H9 (cell line): ENCODE results near the gene PES1. TPM values are rescaled to one million over a fixed set of nuclear protein-coding genes. Genes with fewer than 3 reads are reported as not detected.

Experiments used
- DNase-seq: peaks from one replicate; pipeline ENCODE4 v3.0.0-alpha.2; 2017
- H2AFZ ChIP-seq: one replicate; pipeline ENCODE4 v1.6.1; 2013; ENCODE audit warnings: mild to moderate bottlenecking, low read length, control low read depth, moderate library complexity
- H2AK5ac ChIP-seq: 2 replicates; pipeline ENCODE4 v1.6.1; 2013; ENCODE audit warnings: low read length, control low read depth, mixed read lengths; ENCODE audit not compliant: insufficient read length
- H2BK120ac ChIP-seq: one replicate; pipeline ENCODE4 v1.6.1; 2013; ENCODE audit warnings: low read depth, mild to moderate bottlenecking, low read length, control low read depth, inconsistent platforms; ENCODE audit not compliant: poor library complexity, severe bottlenecking
- H2BK12ac ChIP-seq: 2 replicates; pipeline ENCODE4 v1.6.1; 2013; ENCODE audit warnings: low read length, control low read depth, mixed read lengths, low read depth; ENCODE audit not compliant: insufficient read length
- H2BK15ac ChIP-seq: 2 replicates; pipeline ENCODE4 v1.6.1; 2013; ENCODE audit warnings: low read depth, low read length, control low read depth
- H2BK20ac ChIP-seq: one replicate; pipeline ENCODE4 v1.6.1; 2013; ENCODE audit warnings: low read depth, mild to moderate bottlenecking, low read length, control low read depth, inconsistent platforms; ENCODE audit not compliant: poor library complexity, severe bottlenecking
- H2BK5ac ChIP-seq: 2 replicates; pipeline ENCODE4 v1.6.1; 2013; ENCODE audit warnings: low read length, control low read depth, mixed read lengths; ENCODE audit not compliant: insufficient read length
- H3K14ac ChIP-seq: 2 replicates; pipeline ENCODE4 v1.6.1; 2013; ENCODE audit warnings: low read length, control low read depth; ENCODE audit not compliant: insufficient read depth
- H3K18ac ChIP-seq: 2 replicates; pipeline ENCODE4 v1.6.1; 2013; ENCODE audit warnings: low read depth, mild to moderate bottlenecking, mixed read lengths, low read length, control low read depth; ENCODE audit not compliant: insufficient read length
- H3K23ac ChIP-seq: 2 replicates; pipeline ENCODE4 v1.6.1; 2013; ENCODE audit warnings: low read length, control low read depth, mixed read lengths, low read depth; ENCODE audit not compliant: insufficient read length
- H3K23me2 ChIP-seq: 2 replicates; pipeline ENCODE4 v1.6.1; 2013; ENCODE audit warnings: low read depth, mild to moderate bottlenecking, mixed read lengths, low read length, control low read depth; ENCODE audit not compliant: insufficient read length, poor library complexity, severe bottlenecking
- H3K27ac ChIP-seq: 2 replicates; pipeline ENCODE4 v1.5.1; 2013; ENCODE audit warnings: low read length, control low read depth, mixed read lengths, low read depth; ENCODE audit not compliant: insufficient read length
- H3K27me3 ChIP-seq: 2 replicates; pipeline ENCODE4 v1.6.1; 2013; ENCODE audit warnings: low read length, control low read depth, inconsistent platforms; ENCODE audit not compliant: insufficient read depth
- H3K4ac ChIP-seq: 2 replicates; pipeline ENCODE4 v1.6.1; 2013; ENCODE audit warnings: low read depth, mild to moderate bottlenecking, control low read depth, inconsistent platforms, low read length, moderate library complexity
- H3K4me1 ChIP-seq: 2 replicates; pipeline ENCODE4 v1.6.1; 2013; ENCODE audit warnings: low read length, control low read depth, inconsistent platforms; ENCODE audit not compliant: insufficient read depth
- H3K4me2 ChIP-seq: 2 replicates; pipeline ENCODE4 v1.6.1; 2013; ENCODE audit warnings: low read length, control low read depth, mixed read lengths; ENCODE audit not compliant: insufficient read length, insufficient read depth
- H3K56ac ChIP-seq: 2 replicates; pipeline ENCODE4 v1.6.1; 2013; ENCODE audit warnings: low read depth, mild to moderate bottlenecking, mixed read lengths, low read length, control low read depth; ENCODE audit not compliant: insufficient read length
- H3K79me1 ChIP-seq: 2 replicates; pipeline ENCODE4 v1.6.1; 2013; ENCODE audit warnings: low read depth, mild to moderate bottlenecking, moderate library complexity, low read length, control low read depth, inconsistent platforms; ENCODE audit not compliant: insufficient read depth, poor library complexity, severe bottlenecking
- H3K79me2 ChIP-seq: 2 replicates; pipeline ENCODE4 v1.6.1; 2013; ENCODE audit warnings: low read length, control low read depth, inconsistent platforms; ENCODE audit not compliant: insufficient read depth
- H3K9ac ChIP-seq: 2 replicates; pipeline ENCODE4 v1.6.1; 2013; ENCODE audit warnings: low read length, control low read depth, mixed read lengths; ENCODE audit not compliant: insufficient read length; ENCODE audit errors: extremely low read depth
- H3K9me3 ChIP-seq: one replicate; pipeline ENCODE4 v1.6.1; 2013; ENCODE audit warnings: low read depth, low read length, inconsistent platforms; ENCODE audit not compliant: control insufficient read depth
- H3T11ph ChIP-seq: one replicate; pipeline ENCODE4 v1.6.1; 2013; ENCODE audit warnings: mild to moderate bottlenecking, low read length, control low read depth, inconsistent platforms
- H4K20me1 ChIP-seq: one replicate; pipeline ENCODE4 v1.6.1; 2013; ENCODE audit not compliant: control insufficient read depth, insufficient read length, insufficient read depth
- H4K5ac ChIP-seq: 2 replicates; pipeline ENCODE4 v1.6.1; 2013; ENCODE audit warnings: low read depth, mild to moderate bottlenecking, mixed read lengths, low read length, control low read depth; ENCODE audit not compliant: insufficient read length
- H4K8ac ChIP-seq: replicated peaks from 2 replicates; pipeline ENCODE4 v1.6.1; 2013; ENCODE audit warnings: low read length, control low read depth, mixed read lengths, low read depth; ENCODE audit not compliant: insufficient read length
- H4K91ac ChIP-seq: 2 replicates; pipeline ENCODE4 v1.6.1; 2013; ENCODE audit warnings: low read depth, mild to moderate bottlenecking, moderate library complexity, mixed read lengths, low read length, control low read depth; ENCODE audit not compliant: insufficient read length
- H3K27ac Mint-ChIP-seq, 3 experiments: 2 replicates in 2 of 3; 3 replicates in 1 of 3; pipeline ENCODE4 v1.8.0; 2020 to 2021; ENCODE audit warnings: mixed read lengths in 3 of 3, mild to moderate bottlenecking in 1 of 3, moderate library complexity in 1 of 3
- H3K27me3 Mint-ChIP-seq: 2 replicates; pipeline ENCODE4 v1.8.0; 2021; ENCODE audit warnings: low read depth, mild to moderate bottlenecking, moderate library complexity, mixed read lengths
- H3K36me3 Mint-ChIP-seq, 3 experiments: 2 replicates in 2 of 3; 3 replicates in 1 of 3; pipeline ENCODE4 v1.8.0; 2020 to 2021; ENCODE audit warnings: low read depth in 3 of 3, mixed read lengths in 3 of 3; ENCODE audit not compliant: insufficient read depth in 1 of 3
- H3K4me1 Mint-ChIP-seq, 2 experiments: 2 replicates each; pipeline ENCODE4 v1.8.0; 2020; ENCODE audit warnings: mixed read lengths in 2 of 2
- H3K4me3 Mint-ChIP-seq, 2 experiments: 2 replicates in 1 of 2; 3 replicates in 1 of 2; pipeline ENCODE4 v1.8.0; 2020 to 2021; ENCODE audit warnings: mild to moderate bottlenecking in 2 of 2, mixed read lengths in 2 of 2, moderate library complexity in 1 of 2
- H3K9me3 Mint-ChIP-seq, 2 experiments: 2 replicates in 1 of 2; 3 replicates in 1 of 2; pipeline ENCODE4 v1.8.0; 2020; ENCODE audit warnings: mild to moderate bottlenecking in 2 of 2, mixed read lengths in 2 of 2, moderate library complexity in 1 of 2
- CTCF ChIP-seq: fragments of 200-600 bp; sonication (generic); conservative IDR thresholded peaks from 3 replicates; pipeline ENCODE4 v1.8.0; 2021; ENCODE audit warnings: antibody characterized with exemption, mild to moderate bottlenecking
- WGBS: extraction: QIAGEN DNeasy Blood & Tissue Kit; methylation state at CpG from one replicate; pipeline ENCODE4 v1.1.7; 2013; ENCODE audit warnings: missing lambda C conversion rate, low lambda C conversion rate, mixed read lengths; ENCODE audit not compliant: insufficient read length; ENCODE audit errors: extremely low coverage; 5-methylcytosine and 5-hydroxymethylcytosine counted together
- total RNA-seq: library from RNA; stranded (reverse); gene quantifications from 2 replicates; pipeline ENCODE4 v1.2.1, GENCODE V29; 2021

Gene PES1
- total RNA-seq, 1 experiment from 2014 or later: 133 TPM

- TF ChIP-seq CTCF: no peak
- Histone ChIP-seq H3K4me1 (no peaks in the 10 kb centered on the region), H3K9me3 (no peaks in the 10 kb centered on the region), H2BK15ac (no peak overlapping the region), H4K5ac (no peak overlapping the region), H3K79me1 (no peaks in the 10 kb centered on the region), H3K4ac (no peak overlapping the region), H2AK5ac (no peak overlapping the region), H3K27me3 (no peaks in the 10 kb centered on the region), H4K20me1 (no peaks in the 10 kb centered on the region), H2AFZ (no peak overlapping the region), H3K79me2 (no peaks in the 10 kb centered on the region), H3K23ac (no peak overlapping the region), H3K56ac (no peak overlapping the region), H3K9ac (no peak overlapping the region), H2BK120ac (no peak overlapping the region), H3K23me2 (no peaks in the 10 kb centered on the region), H3K18ac (no peak overlapping the region), H4K8ac (no peak overlapping the region), H3T11ph (no peak overlapping the region), H2BK5ac (no peak overlapping the region), H2BK20ac (no peak overlapping the region), H2BK12ac (no peak overlapping the region), H3K27ac (no peak overlapping the region), H4K91ac (no peak overlapping the region), H3K14ac (no peak overlapping the region; the same call in 1 of the 2 replicates), H3K4me2 (no peak overlapping the region)
- Mint-ChIP-seq H3K4me3 (no peak overlapping the region), H3K9me3 (no peaks in the 10 kb centered on the region), H3K27me3 (peaks cover 1% of the 10 kb centered on the region), H3K4me1 (peaks cover 32 to 36% of the 10 kb centered on the region in 2 experiments), H3K27ac (peak overlapping the region in 2 of 3 experiments; percentile 47 to 86; a peak in 3 of 7 replicates), H3K36me3 (peaks cover 0 to 2% (median 0%) of the 10 kb centered on the region in 3 experiments; a peak in 1 of 7 replicates)
- WGBS: no CpG with 5 or more reads among the region's 8 CpGs
- DNase-seq: no peak
Measured at GRCh38 chr22:30564045-30564760, 27.5 kb downstream of the PES1 start.
